Erythroblast (primary cell): ENCODE measurements around the gene RELT.

ENCODE experiments used
- DNase-seq, 2 experiments: peaks; one replicate each; lab custom pipeline; 2025; lab: John Stamatoyannopoulos, UW
- GATA1 ChIP-seq: IDR thresholded peaks from 2 replicates; pipeline ENCODE4 v1.6.1; 2011; ENCODE audit warnings: low read depth, mild to moderate bottlenecking, control low read depth, low read length, moderate library complexity
- POLR2A ChIP-seq: IDR thresholded peaks from 2 replicates; pipeline ENCODE4 v1.6.1; 2011; ENCODE audit warnings: mild to moderate bottlenecking, low read length

RELT gene

DNA sequence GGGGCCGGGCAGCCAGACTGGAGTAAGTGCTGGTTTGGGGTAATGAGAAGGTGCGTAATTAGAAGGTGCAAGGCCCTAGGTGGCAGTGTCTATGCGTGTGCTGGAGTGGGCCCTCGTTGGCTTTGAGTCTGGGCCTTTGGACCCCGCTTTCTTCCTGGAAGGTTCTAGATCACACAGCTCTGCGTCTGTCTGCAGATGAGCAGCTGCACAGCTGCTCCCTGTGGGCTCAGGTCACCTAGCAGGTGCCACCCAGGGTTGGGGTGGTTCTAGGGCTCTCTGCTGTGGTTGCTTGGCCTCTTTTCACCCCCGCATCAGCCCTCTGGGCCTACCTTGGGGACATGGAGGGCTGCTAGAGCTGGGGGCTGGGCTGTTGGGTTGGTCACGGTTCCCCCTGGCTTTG, 10.3 kb downstream of the RELT start:
- DNase-seq, result no peak
- TF ChIP-seq POLR2A, result no peak
- no peak for TF ChIP-seq GATA1

DNA sequence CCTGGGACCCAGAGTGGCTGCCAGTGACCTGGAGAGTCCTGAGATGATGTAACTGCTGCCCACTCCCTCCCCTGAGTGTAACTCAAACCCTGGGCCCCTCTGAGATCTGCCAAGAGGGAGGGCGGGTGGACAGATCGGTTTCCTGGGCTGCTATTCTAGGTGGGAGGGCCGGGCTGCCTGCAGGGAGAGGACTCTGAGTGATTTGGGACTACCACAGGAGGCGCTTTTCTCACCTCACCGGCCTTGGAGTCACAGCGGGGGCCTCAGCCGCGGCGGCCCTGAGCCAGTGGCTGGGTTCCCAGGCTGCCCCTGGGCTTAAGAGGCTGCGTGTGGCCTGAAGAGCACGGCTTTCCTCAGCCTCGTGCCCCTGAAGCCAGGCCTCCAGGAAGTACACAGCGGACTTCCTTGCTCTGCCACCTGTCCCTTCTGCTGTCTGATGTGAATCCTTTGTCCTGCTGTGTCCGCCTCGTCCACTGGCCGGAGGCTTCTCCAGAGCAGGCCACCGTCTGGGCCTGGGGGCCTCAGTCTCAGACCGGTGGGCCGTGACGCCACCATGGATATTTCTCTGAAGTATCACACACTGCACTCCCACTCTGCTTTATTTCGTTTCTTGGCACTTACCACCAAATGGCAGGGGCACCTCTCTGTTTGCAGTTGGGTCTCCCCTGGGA, 11.5 kb downstream of the RELT start:
- TF ChIP-seq POLR2A (no peak), GATA1 (no peak)
- DNase-seq, result peak; percentile 46 to 65

DNA sequence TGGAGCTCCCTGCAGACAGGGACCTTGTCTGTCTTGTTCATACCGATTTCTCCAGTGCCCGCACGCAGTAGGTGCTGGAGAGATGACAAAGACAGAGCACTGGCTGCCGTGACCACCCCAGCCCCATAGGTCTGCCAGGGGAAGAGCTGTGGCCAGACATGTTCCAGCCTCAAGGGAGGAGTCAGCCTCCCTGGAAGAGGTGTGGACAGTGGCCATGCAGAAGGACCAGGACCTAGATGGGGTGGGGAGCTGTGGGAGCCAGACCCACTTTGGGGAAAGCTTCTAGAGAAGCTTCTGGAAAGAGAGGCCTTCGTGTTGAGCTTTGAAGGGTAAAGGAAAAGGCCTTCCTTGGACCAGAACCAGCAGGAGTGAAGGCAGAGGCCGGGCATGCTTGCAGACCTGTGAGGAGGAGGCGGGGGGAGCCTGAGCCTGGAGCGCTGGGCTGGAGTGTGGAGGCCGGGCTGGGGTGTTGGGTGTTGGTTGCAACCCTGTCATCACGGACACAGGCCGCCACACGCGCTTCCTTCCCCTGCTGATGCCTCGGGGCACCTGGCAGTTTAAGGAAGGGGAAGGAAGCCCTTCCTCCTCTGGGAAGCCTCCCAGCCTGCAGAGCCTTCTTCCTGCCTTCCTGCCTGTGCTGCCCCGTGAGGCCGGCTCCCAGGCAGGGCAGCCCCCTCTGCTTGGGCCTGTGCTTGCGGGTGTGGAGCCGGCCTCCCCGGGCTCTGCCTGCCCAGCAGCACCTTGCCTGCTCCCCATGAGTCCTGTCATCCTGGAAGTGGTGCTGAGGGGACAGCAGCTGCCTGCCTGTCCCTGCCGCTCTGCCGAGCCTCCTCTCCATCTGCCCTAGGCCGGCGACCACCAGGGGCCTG, 12.3 kb downstream of the RELT start:
- TF ChIP-seq GATA1, result no peak
- TF ChIP-seq POLR2A, result no peak
- peak in 1 of 2 experiments; percentile 26 for DNase-seq

DNA sequence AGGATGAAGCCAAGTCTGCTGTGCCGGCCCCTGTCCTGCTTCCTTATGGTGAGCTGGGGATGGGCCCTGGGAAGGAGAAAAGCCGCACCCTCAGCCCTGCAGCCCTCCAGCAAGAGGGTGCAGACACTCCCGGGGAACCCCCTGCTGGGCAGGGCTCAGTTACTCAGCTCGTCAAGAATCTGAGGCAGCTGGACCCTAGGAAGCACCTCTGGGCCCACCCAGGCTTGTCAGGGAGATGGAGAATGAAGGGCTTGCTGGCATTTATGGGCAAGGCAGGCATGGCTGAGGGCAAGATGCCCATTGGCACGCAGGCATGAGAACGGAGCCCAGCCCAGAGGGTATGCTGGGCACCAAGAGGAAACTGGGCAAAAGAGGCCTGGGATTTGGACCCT, 12.9 kb downstream of the RELT start:
- TF ChIP-seq POLR2A (no peak), GATA1 (no peak)
- no peak for DNase-seq

DNA sequence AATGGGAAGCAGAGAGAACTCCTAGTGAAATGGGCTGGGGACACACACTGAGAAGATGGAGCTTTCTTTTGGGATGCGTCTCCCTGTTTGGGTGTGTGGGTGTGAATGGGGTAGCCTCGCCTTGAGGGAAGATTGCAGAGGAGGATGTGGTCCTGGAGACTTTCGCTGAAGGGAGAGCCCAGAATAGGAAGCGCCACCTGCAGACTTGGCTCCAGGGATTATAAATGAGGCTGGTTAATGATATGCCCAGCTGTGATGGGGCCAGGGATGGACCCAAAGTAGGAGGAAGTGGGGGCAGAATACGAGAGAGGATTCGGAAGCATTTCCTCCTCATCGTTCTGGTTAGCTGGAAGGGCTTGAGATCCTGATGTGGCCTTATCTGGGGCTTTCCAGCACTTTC, 13.7 kb downstream of the RELT start:
- no peak for TF ChIP-seq POLR2A
- TF ChIP-seq GATA1, result no peak
- DNase-seq, result no peak

DNA sequence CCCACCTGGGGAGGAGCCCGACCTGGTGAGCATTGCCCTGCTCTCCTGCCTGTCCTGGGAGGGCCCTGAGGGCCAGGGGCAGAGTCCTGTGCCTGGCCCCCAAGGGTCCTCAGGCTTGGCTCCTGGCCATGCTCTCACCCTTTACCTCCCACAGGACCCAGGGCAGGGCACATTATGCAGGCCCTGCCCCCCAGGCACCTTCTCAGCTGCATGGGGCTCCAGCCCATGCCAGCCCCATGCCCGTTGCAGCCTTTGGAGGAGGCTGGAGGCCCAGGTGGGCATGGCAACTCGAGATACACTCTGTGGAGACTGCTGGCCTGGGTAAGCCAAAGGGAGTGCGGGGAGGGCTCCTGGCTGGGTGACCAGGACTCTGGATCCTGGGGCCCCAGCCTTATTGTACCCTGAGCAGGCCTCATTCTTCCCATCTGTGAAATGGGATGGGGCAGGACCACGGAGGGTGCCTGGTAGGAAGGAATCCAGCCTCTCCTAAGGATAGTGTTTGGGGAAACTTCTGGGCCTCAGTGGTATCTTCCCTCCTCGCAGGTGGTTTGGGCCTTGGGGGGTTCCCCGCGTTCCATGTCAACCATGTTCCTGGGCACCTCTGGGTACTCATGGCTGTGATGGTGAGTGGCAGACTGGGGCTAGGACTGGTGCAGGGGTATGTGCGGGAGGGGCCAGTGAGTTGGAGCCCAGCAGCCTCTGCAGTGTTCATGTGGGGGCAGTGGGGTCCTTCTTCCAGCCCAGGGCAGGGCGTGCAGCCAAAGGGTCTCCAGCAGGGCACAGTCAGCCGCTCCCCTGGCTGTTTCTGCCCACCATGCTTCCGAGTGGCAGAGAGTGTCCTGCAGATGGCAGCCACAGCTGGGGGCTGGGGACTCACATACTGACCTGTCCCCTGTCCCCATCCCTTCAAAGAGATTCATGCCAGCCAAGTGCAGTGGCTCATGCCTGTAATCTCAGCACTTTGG, 14.7 kb downstream of the RELT start:
- no peak for DNase-seq
- TF ChIP-seq GATA1 (no peak), POLR2A (no peak)

DNA sequence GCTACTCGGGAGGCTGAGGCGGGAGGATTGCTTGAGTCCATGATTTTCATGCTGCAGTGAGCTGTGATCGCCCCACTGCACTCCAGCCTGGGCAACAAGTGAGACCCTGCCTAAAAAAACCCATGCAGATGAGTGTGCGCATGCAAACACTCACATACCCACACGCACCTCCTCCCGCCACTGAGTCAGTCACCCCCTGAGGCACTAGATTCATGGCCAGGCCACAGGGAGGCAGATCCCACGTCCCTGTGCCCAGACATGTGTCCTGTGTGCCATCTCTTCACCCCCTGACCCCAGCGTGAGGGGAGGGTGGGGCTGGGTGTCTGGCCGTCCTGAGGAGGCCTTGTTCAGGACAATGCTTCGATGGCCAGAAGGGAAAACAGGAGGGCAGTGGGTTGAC, 15.5 kb downstream of the RELT start:
- no peak for TF ChIP-seq GATA1
- TF ChIP-seq POLR2A, result no peak
- DNase-seq, result no peak

GRCh38 chr11:73392108-73393010, 16.2 kb downstream of the RELT start:
- DNase-seq, result no peak
- TF ChIP-seq POLR2A, result no peak
- no peak for TF ChIP-seq GATA1

GRCh38 chr11:73393011-73393380, 16.8 kb downstream of the RELT start:
- DNase-seq, result no peak
- TF ChIP-seq POLR2A (no peak), GATA1 (no peak)

DNA sequence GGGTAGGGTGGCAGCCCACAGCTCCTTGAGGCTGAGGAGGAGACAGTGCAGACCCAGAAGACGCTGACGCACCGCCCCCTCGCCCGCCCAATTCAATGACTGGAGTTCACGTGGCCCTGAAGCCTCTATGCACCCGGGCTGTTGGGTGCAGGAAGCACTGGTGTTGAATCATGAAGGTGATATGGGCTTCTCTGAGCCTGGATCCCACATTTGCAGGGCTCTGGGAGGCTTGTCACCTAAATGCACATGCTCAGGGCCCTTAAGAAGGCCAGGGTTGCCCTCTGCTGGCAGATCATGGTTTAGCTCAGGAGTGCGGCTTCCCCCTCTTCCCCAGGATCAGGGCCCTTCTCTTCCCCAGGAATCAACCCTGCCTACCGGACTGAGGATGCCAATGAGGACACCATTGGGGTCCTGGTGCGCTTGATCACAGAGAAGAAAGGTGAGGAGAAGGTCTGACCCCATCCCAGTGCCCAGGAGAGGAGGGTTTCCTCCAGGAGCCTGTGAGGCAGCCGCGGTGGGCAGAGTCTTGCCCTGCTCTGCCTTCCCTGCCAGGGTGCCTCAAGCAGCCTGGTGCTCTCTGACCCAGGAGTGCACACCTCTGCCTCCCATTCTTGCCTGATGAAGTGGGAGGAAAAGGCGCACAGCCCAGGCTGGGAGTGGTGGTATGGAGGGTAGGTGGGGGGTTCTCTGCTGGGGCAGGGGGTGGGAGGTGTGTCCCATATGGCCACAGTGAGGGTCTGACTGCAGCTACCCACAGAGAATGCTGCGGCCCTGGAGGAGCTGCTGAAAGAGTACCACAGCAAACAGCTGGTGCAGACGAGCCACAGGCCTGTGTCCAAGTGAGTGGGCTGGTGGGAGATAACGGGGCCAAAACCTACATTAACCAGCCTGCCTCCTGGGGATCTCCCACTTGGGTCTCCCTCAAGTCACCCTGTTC, 17.5 kb downstream of the RELT start:
- DNase-seq, result peak; percentile 79 to 88
- no peak for TF ChIP-seq GATA1
- TF ChIP-seq POLR2A, result no peak

GRCh38 chr11:73394416-73395296, 18.5 kb downstream of the RELT start:
- no peak for TF ChIP-seq POLR2A
- TF ChIP-seq GATA1, result no peak
- DNase-seq, result no peak
